Panc1 (cell line): Measurements from ENCODE around the gene USP15. TPM values are rescaled to one million over a fixed set of nuclear protein-coding genes. Genes with fewer than 3 reads are reported as not detected.

Source experiments
- ATAC-seq: fragments of 200-7000 bp; cut with Tn5 transposase; 2 replicates; pipeline ENCODE4 v1.9.1; 2020; ENCODE audit warnings: mild to moderate bottlenecking, moderate library complexity
- BruUV-seq: library from RNA; stranded (reverse); fragments of 400-500 nt; replicated peaks from 2 replicates; lab custom pipeline; 2021; lab: Mats Ljungman, UMichigan
- CTCF ChIA-PET: fragments of 300-600 bp; sonication (Branson Sonifier 250); formaldehyde crosslinking; loops from one replicate; lab custom pipeline; 2022; ENCODE audit warnings: antibody characterized with exemption; lab: Charles Lee
- POLR2A ChIA-PET: fragments of 300-600 bp; sonication (Branson Sonifier 250); formaldehyde crosslinking; loops from one replicate; lab custom pipeline; 2022; ENCODE audit warnings: antibody characterized with exemption; lab: Charles Lee
- DNase-seq: peaks from one replicate; pipeline ENCODE4 v3.0.0-alpha.2; 2010; ENCODE audit warnings: low read depth, low spot score
- H3K27ac ChIP-seq: 2 replicates; pipeline ENCODE4 v1.5.1; 2011; ENCODE audit warnings: mild to moderate bottlenecking, low read length, inconsistent platforms
- H3K27me3 ChIP-seq: fragments of 200-500 bp; sonication (Bioruptor generic); 2 replicates; pipeline ENCODE4 v1.6.0; 2014; ENCODE audit warnings: low read length, inconsistent platforms; ENCODE audit not compliant: control insufficient read depth, insufficient read depth
- H3K36me3 ChIP-seq: fragments of 200-500 bp; sonication (Bioruptor generic); 2 replicates; pipeline ENCODE4 v1.5.1; 2014; ENCODE audit warnings: inconsistent platforms, mild to moderate bottlenecking, low read length, moderate library complexity; ENCODE audit not compliant: control insufficient read depth, insufficient read depth
- H3K4me1 ChIP-seq: 2 replicates; pipeline ENCODE4 v1.5.1; 2011; ENCODE audit warnings: inconsistent platforms, mild to moderate bottlenecking, low read length, moderate library complexity; ENCODE audit not compliant: control insufficient read depth, insufficient read depth
- H3K4me3 ChIP-seq, 2 experiments: 2 replicates each; pipeline ENCODE4 v1.5.1; 2011 to 2012; ENCODE audit warnings: low read depth in 2 of 2, low read length in 2 of 2, mild to moderate bottlenecking in 2 of 2, inconsistent platforms in 1 of 2, moderate library complexity in 1 of 2
- H3K9me3 ChIP-seq: fragments of 200-500 bp; sonication (Bioruptor generic); 2 replicates; pipeline ENCODE4 v1.5.1; 2014; ENCODE audit warnings: low read depth, mild to moderate bottlenecking, inconsistent platforms, low read length, moderate library complexity; ENCODE audit not compliant: control insufficient read depth, insufficient read depth
- POLR2AphosphoS5 ChIP-seq: IDR thresholded peaks from 2 replicates; pipeline ENCODE4 v1.6.1; 2012; ENCODE audit warnings: mild to moderate bottlenecking, low read depth, low read length, moderate library complexity
- SIN3A ChIP-seq: IDR thresholded peaks from 2 replicates; pipeline ENCODE4 v1.6.1; 2012; ENCODE audit warnings: low read depth, mild to moderate bottlenecking, low read length, moderate library complexity, borderline replicate concordance; ENCODE audit not compliant: insufficient read depth
- TCF7L2 ChIP-seq: IDR thresholded peaks from 2 replicates; pipeline ENCODE4 v1.6.1; 2011; ENCODE audit warnings: mild to moderate bottlenecking, low read depth, low read length, inconsistent platforms
- in situ Hi-C: cut with HindIII; loops from 2 replicates; pipeline ENCODE4 v1.10.0; 2016; ENCODE audit warnings: low sequenced_read_pairs, low pct_unique_long_range_greater_than_20kb
- intact Hi-C: fragments of 100-400 bp; cut with micrococcal nuclease; formaldehyde crosslinking; loops from one replicate; pipeline ENCODE4 v1.10.0; 2022; ENCODE audit not compliant: unreplicated experiment
- total RNA-seq: library from RNA; stranded (reverse); gene quantifications from one replicate; pipeline ENCODE4 v1.2.1, GENCODE V29; 2021; ENCODE audit not compliant: unreplicated experiment
- TF ChIP-seq, protein P1 (sequence below), 2 experiments: IDR thresholded peaks; 2 replicates each; pipeline ENCODE4 v1.6.1; 2011 to 2012; ENCODE audit warnings: low read depth in 2 of 2, control low read depth in 1 of 2, low read length in 1 of 2, mild to moderate bottlenecking in 1 of 2, moderate library complexity in 1 of 2; ENCODE audit not compliant: insufficient read depth in 1 of 2
- TF ChIP-seq, protein P2 (sequence below): fragments of 450-650 bp; IDR thresholded peaks from 2 replicates; pipeline ENCODE4 v1.5.1; 2017; ENCODE audit warnings: mild to moderate bottlenecking

Gene USP15
- total RNA-seq, 1 experiment from 2014 or later, result 35.4 TPM

DNA sequence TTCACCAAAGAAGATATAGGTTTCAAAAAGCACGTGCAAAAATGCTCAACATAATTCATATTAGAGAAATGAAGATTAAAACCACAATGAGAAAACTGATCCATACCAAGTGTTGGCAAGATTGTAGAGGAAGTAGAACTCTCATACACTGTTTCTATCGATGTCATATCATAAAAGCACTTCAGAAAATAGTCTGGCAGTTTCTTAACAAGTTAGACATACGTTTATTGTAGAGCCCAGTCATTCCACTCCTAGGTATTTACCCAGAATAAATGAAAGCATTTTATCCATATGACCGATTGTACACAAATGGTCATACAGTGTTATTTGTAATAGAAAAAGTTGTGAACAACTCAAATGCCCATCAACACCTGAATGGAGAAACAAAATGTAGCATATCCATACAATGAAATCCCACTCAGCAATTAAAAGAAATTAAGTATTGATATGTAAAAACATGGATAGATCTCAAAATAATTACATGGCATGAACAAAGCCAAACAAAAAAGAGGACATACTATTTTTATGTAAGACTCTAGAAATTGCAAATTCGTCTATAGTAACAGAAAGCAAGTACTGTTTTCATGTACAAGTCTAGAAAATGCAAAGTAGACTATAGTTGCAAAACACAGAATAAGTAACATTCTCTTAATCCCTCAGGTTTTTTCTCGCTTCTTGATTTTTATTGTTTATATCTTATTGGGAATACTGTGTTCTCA is 41.0 kb downstream of the USP15 start:
- peaks cover 25% of the 10 kb centered on the region; the same call in 1 of the 2 replicates for H3K9me3 ChIP-seq
- no peak for DNase-seq
- BruUV-seq, result no TSS peak

DNA sequence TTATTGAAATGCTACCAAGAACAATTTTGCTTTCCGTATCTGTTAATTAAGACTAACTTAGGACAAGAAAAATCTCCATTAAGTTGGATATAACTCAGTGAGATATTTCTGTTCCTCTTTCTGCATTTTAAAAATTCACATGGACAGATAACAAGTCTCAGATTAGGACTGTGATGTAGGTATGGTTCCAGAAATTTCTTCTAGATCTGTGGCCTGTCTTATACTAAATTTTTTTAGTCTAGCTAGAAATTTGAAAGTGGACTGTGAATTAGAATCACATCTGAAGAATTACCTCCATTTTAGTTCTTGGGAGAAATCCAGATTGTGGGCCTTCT is 41.6 kb downstream of the USP15 start:
- DNase-seq (no peak), ATAC-seq (no peak)
- Histone ChIP-seq H3K4me3 (no peak overlapping the region), H3K27ac (no peak overlapping the region), H3K27me3 (no peaks in the 10 kb centered on the region), H3K36me3 (peaks cover 7% of the 10 kb centered on the region; the same call in 1 of the 2 replicates), H3K4me1 (no peaks in the 10 kb centered on the region), H3K9me3 (peaks cover 25% of the 10 kb centered on the region; the same call in 1 of the 2 replicates)
- in situ Hi-C loops, result no loop called here
- TF ChIP-seq, protein P1, sequence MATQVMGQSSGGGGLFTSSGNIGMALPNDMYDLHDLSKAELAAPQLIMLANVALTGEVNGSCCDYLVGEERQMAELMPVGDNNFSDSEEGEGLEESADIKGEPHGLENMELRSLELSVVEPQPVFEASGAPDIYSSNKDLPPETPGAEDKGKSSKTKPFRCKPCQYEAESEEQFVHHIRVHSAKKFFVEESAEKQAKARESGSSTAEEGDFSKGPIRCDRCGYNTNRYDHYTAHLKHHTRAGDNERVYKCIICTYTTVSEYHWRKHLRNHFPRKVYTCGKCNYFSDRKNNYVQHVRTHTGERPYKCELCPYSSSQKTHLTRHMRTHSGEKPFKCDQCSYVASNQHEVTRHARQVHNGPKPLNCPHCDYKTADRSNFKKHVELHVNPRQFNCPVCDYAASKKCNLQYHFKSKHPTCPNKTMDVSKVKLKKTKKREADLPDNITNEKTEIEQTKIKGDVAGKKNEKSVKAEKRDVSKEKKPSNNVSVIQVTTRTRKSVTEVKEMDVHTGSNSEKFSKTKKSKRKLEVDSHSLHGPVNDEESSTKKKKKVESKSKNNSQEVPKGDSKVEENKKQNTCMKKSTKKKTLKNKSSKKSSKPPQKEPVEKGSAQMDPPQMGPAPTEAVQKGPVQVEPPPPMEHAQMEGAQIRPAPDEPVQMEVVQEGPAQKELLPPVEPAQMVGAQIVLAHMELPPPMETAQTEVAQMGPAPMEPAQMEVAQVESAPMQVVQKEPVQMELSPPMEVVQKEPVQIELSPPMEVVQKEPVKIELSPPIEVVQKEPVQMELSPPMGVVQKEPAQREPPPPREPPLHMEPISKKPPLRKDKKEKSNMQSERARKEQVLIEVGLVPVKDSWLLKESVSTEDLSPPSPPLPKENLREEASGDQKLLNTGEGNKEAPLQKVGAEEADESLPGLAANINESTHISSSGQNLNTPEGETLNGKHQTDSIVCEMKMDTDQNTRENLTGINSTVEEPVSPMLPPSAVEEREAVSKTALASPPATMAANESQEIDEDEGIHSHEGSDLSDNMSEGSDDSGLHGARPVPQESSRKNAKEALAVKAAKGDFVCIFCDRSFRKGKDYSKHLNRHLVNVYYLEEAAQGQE (IDR thresholded peaks at IDR 0.05; ENCODE audit: insufficient read depth in 1 of 2, low read depth in 2 of 2, low read length in 1 of 2), result no peak
- TF ChIP-seq POLR2AphosphoS5 (no peak), TCF7L2 (no peak), SIN3A (no peak)
- TF ChIP-seq, protein P2, sequence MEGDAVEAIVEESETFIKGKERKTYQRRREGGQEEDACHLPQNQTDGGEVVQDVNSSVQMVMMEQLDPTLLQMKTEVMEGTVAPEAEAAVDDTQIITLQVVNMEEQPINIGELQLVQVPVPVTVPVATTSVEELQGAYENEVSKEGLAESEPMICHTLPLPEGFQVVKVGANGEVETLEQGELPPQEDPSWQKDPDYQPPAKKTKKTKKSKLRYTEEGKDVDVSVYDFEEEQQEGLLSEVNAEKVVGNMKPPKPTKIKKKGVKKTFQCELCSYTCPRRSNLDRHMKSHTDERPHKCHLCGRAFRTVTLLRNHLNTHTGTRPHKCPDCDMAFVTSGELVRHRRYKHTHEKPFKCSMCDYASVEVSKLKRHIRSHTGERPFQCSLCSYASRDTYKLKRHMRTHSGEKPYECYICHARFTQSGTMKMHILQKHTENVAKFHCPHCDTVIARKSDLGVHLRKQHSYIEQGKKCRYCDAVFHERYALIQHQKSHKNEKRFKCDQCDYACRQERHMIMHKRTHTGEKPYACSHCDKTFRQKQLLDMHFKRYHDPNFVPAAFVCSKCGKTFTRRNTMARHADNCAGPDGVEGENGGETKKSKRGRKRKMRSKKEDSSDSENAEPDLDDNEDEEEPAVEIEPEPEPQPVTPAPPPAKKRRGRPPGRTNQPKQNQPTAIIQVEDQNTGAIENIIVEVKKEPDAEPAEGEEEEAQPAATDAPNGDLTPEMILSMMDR, result no peak
- BruUV-seq, result no TSS peak
- intact Hi-C loops, result no loop called here
- ChIA-PET CTCF (no interaction called here), POLR2A (no interaction called here)

More for the DNA sequence above, 41.0 kb downstream of the USP15 start:
- in situ Hi-C loops (no loop called here), intact Hi-C loops (no loop called here)
- peaks cover 7% of the 10 kb centered on the region; the same call in 1 of the 2 replicates for H3K36me3 ChIP-seq
- ChIA-PET CTCF (no interaction called here), POLR2A (no interaction called here)
- H3K27me3 ChIP-seq, result no peaks in the 10 kb centered on the region
- H3K4me1 ChIP-seq, result no peaks in the 10 kb centered on the region
- TF ChIP-seq, protein P2, result no peak
- TF ChIP-seq, protein P1 (IDR thresholded peaks at IDR 0.05; ENCODE audit: insufficient read depth in 1 of 2, low read depth in 2 of 2, low read length in 1 of 2), result no peak
- no peak for TF ChIP-seq POLR2AphosphoS5
- no peak for TF ChIP-seq TCF7L2
- TF ChIP-seq SIN3A, result no peak
- no peak overlapping the region for H3K4me3 ChIP-seq
- ATAC-seq, result no peak
- no peak overlapping the region for H3K27ac ChIP-seq
